ENCODE results near the gene SLC40A1.
"Not testable (repeated sequence)": the region's sequence is repeated elsewhere in the genome, so short reads cannot be mapped to it uniquely, and the experiment has no call there.

SLC40A1 gene

DNA sequence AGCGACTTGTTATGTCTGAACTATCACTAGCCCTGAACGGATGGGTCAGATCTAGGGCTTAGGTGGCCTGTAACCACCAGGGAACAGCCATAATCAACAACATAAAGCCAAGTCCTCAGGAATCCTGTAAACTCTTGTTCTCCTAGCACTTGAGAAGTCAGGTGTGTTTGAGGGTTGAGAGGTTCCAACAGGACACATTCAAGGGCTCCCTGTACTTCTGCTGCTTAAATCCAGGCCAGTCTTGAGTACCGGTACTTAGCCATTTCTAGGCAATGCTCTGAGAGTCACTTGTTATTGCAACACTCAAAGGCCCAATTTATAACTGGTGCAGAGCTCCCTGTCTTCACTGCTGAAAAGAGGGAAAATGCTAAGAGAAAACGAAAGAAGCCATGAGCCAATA lies 21.6 kb upstream of the SLC40A1 start:
- DNase-seq = no peak
- no peak overlapping the region for H3K4me3 ChIP-seq (ENCODE audit: low read depth, low read length)
- no peaks in the 10 kb centered on the region for H3K27me3 ChIP-seq
- no peak for TF ChIP-seq CTCF (IDR thresholded peaks at IDR 0.05; ENCODE audit: low read depth, low read length)
- no peaks in the 10 kb centered on the region for H3K36me3 ChIP-seq
- H3K4me1 ChIP-seq = no peaks in the 10 kb centered on the region
- no peaks in the 10 kb centered on the region for H3K9me3 ChIP-seq

GRCh38 chr2:189601652-189602051 lies 21.1 kb upstream of the SLC40A1 start:
- not testable (repeated sequence) for H3K27me3 ChIP-seq; H3K36me3 ChIP-seq; H3K9me3 ChIP-seq; DNase-seq; H3K4me1 ChIP-seq; H3K4me3 ChIP-seq (ENCODE audit: low read depth, low read length)

GRCh38 chr2:189601043-189601442 lies 20.5 kb upstream of the SLC40A1 start:
- no peaks in the 10 kb centered on the region for H3K36me3 ChIP-seq
- DNase-seq = no peak
- H3K27me3 ChIP-seq = no peaks in the 10 kb centered on the region
- H3K4me3 ChIP-seq (ENCODE audit: low read depth, low read length) = no peak overlapping the region
- H3K9me3 ChIP-seq = no peaks in the 10 kb centered on the region
- no peaks in the 10 kb centered on the region for H3K4me1 ChIP-seq
- TF ChIP-seq CTCF (IDR thresholded peaks at IDR 0.05; ENCODE audit: low read depth, low read length) = no peak

DNA sequence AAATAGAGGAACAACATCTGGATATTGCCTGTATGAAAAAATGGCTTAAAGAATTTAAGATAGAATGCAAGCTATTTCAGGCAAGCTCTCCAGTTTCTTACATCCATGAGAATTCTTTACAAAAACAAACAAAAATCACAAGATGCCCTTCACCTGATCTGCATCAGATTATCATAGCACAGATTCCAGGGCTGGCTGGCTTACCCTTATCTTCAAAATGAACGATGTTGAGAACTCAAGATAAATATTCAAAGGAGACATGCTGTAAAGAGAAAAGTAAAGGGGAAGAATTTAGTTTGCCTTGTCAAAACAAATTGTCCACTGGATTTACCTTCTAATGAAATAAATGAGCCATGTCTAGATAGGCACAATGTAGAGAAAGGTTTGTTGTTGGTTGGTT lies 18.7 kb upstream of the SLC40A1 start:
- no peak for TF ChIP-seq CTCF (IDR thresholded peaks at IDR 0.05; ENCODE audit: low read depth, low read length)
- Histone ChIP-seq H3K4me3 (ENCODE audit: low read depth, low read length) (no peak overlapping the region), H3K9me3 (no peaks in the 10 kb centered on the region), H3K36me3 (no peaks in the 10 kb centered on the region), H3K4me1 (no peaks in the 10 kb centered on the region), H3K27me3 (no peaks in the 10 kb centered on the region)
- DNase-seq = no peak

GRCh38 chr2:189595417-189595816 lies 14.8 kb upstream of the SLC40A1 start:
- Histone ChIP-seq H3K9me3 (no peaks in the 10 kb centered on the region), H3K4me1 (no peaks in the 10 kb centered on the region), H3K27me3 (no peaks in the 10 kb centered on the region), H3K36me3 (no peaks in the 10 kb centered on the region), H3K4me3 (ENCODE audit: low read depth, low read length) (no peak overlapping the region)
- no peak for TF ChIP-seq CTCF (IDR thresholded peaks at IDR 0.05; ENCODE audit: low read depth, low read length)
- no peak for DNase-seq

- H3K4me1 ChIP-seq = no peaks in the 10 kb centered on the region
- no peaks in the 10 kb centered on the region for H3K9me3 ChIP-seq
- DNase-seq = no peak
- H3K4me3 ChIP-seq (ENCODE audit: low read depth, low read length) = no peak overlapping the region
- H3K27me3 ChIP-seq = no peaks in the 10 kb centered on the region
- H3K36me3 ChIP-seq = no peaks in the 10 kb centered on the region
- TF ChIP-seq CTCF (IDR thresholded peaks at IDR 0.05; ENCODE audit: low read depth, low read length) = no peak
Measured at GRCh38 chr2:189594305-189594704, 13.7 kb upstream of the SLC40A1 start.

DNA sequence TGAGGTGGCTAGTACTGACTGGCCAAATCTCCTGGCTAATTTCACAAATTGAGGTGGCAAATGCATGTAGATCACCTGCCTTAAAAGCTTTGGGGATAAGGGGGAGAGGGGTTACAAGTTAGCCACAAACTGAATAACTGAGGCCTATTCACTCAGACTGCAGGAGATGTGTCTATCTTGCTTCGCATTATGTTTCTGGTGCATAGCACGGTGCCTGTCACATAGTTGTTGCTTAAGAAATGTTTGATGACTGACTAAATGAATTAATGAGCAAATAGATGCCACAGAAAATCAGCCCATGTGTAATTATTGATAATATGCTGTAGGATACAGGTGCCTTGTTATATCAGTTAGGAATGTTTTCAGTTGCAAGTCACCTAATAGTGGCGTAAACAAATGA lies 12.5 kb upstream of the SLC40A1 start:
- Histone ChIP-seq H3K27me3 (no peaks in the 10 kb centered on the region), H3K36me3 (no peaks in the 10 kb centered on the region), H3K4me3 (ENCODE audit: low read depth, low read length) (no peak overlapping the region), H3K4me1 (no peaks in the 10 kb centered on the region), H3K9me3 (no peaks in the 10 kb centered on the region)
- TF ChIP-seq CTCF (IDR thresholded peaks at IDR 0.05; ENCODE audit: low read depth, low read length) = no peak
- no peak for DNase-seq

Data from BE2C (cell line).